GM23248 (cell line): ENCODE results near the gene MRPS31. TPM values are rescaled to one million over a fixed set of nuclear protein-coding genes. Genes with fewer than 3 reads are reported as not detected.
A peak's percentile ranks its signal among the peaks of the same experiment; 100 is the strongest.

Source experiments
- DNase-seq: peaks from one replicate; pipeline ENCODE4 v3.0.0-alpha.2; 2015
- H2AFZ ChIP-seq: fragments of 200-600 bp; sonication (generic); 2 replicates; pipeline ENCODE4 v1.6.1; 2016; ENCODE audit warnings: antibody characterized with exemption
- H3F3A ChIP-seq: fragments of 200-600 bp; sonication (generic); 2 replicates; pipeline ENCODE4 v1.6.1; 2016; ENCODE audit warnings: mild to moderate bottlenecking, antibody characterized with exemption, mixed run types; ENCODE audit not compliant: insufficient read depth
- H3K27ac ChIP-seq: fragments of 200-600 bp; sonication (generic); 2 replicates; pipeline ENCODE4 v1.5.1; 2016; ENCODE audit warnings: mild to moderate bottlenecking
- H3K27me3 ChIP-seq: fragments of 200-600 bp; sonication (generic); replicated peaks from 2 replicates; pipeline ENCODE4 v1.6.1; 2016; ENCODE audit warnings: mild to moderate bottlenecking; ENCODE audit not compliant: insufficient read depth
- H3K36me3 ChIP-seq: fragments of 200-600 bp; sonication (generic); 2 replicates; pipeline ENCODE4 v1.6.1; 2016; ENCODE audit warnings: low read depth, mild to moderate bottlenecking
- H3K4me1 ChIP-seq: fragments of 200-600 bp; sonication (generic); 2 replicates; pipeline ENCODE4 v1.6.1; 2016; ENCODE audit warnings: mild to moderate bottlenecking; ENCODE audit not compliant: insufficient read depth
- H3K4me2 ChIP-seq: fragments of 200-600 bp; sonication (generic); one replicate; pipeline ENCODE4 v1.6.1; 2016; ENCODE audit warnings: mild to moderate bottlenecking; ENCODE audit not compliant: unreplicated experiment
- H3K4me3 ChIP-seq: fragments of 200-600 bp; sonication (generic); 2 replicates; pipeline ENCODE4 v1.5.1; 2016; ENCODE audit warnings: mild to moderate bottlenecking
- H3K79me2 ChIP-seq: fragments of 200-600 bp; sonication (generic); 2 replicates; pipeline ENCODE4 v1.6.1; 2016; ENCODE audit warnings: mild to moderate bottlenecking; ENCODE audit not compliant: insufficient read depth
- H3K9ac ChIP-seq: fragments of 200-600 bp; sonication (generic); 2 replicates; pipeline ENCODE4 v1.6.1; 2016; ENCODE audit warnings: mild to moderate bottlenecking
- H3K9me2 ChIP-seq: fragments of 200-600 bp; sonication (generic); 2 replicates; pipeline ENCODE4 v1.6.1; 2016; ENCODE audit warnings: mixed run types, mild to moderate bottlenecking, moderate library complexity; ENCODE audit not compliant: insufficient read depth
- H3K9me3 ChIP-seq: fragments of 200-600 bp; sonication (generic); one replicate; pipeline ENCODE4 v1.6.1; 2017; ENCODE audit warnings: low read depth
- H4K20me1 ChIP-seq: fragments of 200-600 bp; sonication (generic); 2 replicates; pipeline ENCODE4 v1.6.0; 2016; ENCODE audit not compliant: insufficient read depth
- EZH2 ChIP-seq: fragments of 200-600 bp; sonication (generic); IDR thresholded peaks from 2 replicates; pipeline ENCODE4 v1.6.1; 2018; ENCODE audit warnings: antibody characterized with exemption, mild to moderate bottlenecking; ENCODE audit not compliant: insufficient read depth, poor library complexity, severe bottlenecking
- EZH2phosphoT487 ChIP-seq: fragments of 200-600 bp; sonication (generic); IDR thresholded peaks from 2 replicates; pipeline ENCODE4 v1.6.1; 2018; ENCODE audit warnings: antibody characterized with exemption, moderate library complexity, mild to moderate bottlenecking, low read depth; ENCODE audit not compliant: insufficient read depth
- WGBS, 2 experiments: methylation state at CpG; one replicate each; pipeline ENCODE4 v1.1.6; 2015 to 2017; ENCODE audit warnings: low lambda C conversion rate in 2 of 2, low coverage in 1 of 2; ENCODE audit errors: missing lambda C conversion rate in 2 of 2; 5-methylcytosine and 5-hydroxymethylcytosine counted together
- in situ Hi-C: fragments of 300-500 bp; cut with MboI; formaldehyde crosslinking; loops from 2 replicates; pipeline ENCODE4 v1.15.0; 2020
- polyA plus RNA-seq: library from polyadenylated mRNA; unstranded; fragments of >200 nt; fragmentation: Nextera tagmentation; extraction: Ambion mirVana; gene quantifications from 2 replicates; pipeline ENCODE4 v1.2.1, GENCODE V29; 2016
- total RNA-seq: library from RNA; depleted of rRNA; stranded (reverse); fragments of >200 nt; shearing (Covaris generic); gene quantifications from 2 replicates; pipeline ENCODE4 v1.2.3, GENCODE V29; 2014; rRNA removed

MRPS31 gene
- 2.9 and 9.8 TPM in 2 replicates for total RNA-seq
- 14.7 and 16.6 TPM in 2 replicates for polyA plus RNA-seq

DNA sequence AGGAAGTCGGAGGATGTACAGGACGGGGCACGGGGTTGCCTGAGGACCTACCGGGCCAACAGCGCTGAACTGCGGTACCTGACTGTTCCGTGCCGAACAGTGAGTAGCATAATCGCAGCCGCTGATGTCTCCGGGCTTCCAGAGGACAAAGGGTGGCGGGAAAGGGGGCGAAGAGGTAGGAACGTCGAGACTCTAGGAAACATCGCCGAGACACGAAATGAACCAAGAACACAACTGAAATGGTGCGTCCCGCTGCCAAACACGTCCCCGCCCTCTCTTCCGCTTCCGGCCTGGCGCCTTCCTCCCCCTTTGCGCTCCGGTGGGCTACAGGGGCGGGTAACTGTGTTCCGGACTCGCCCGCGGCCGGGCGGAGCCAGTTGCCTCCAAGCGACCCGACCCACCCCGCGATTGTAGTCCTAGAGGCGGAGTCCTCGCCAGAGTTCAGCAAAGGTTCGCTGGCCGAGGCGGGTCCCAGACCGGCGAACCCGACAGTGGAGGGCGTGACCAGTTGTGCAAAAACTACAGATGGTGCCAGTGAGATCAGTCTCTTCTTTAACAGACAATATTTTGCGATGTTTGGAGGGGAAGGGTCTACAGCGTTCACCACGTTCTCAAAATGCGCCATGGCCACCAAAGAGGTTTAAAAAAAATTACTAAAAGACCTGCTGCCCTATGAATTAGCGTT, at the start of gene MRPS31:
MRPS31 (minus strand) TSS at position 257 of the 685 bp plus-strand sequence; CDS start at position 203, 54 bp downstream.
- TF ChIP-seq EZH2phosphoT487 (no peak), EZH2 (no peak)
- peak within 1 kb of the TSS; percentile 98 for H2AFZ ChIP-seq
- H3K4me3 ChIP-seq = peak within 1 kb of the TSS; percentile 96
- peaks cover 9% of the 10 kb centered on the region for H3K4me1 ChIP-seq
- in situ Hi-C loops = no loop called here
- WGBS, 2 experiments = 1% methylated on average over 48 to 51 of the region's 52 CpGs
- H4K20me1 ChIP-seq = no peaks in the 10 kb centered on the region
- H3K79me2 ChIP-seq = peaks cover 21% of the 10 kb centered on the region
- no peaks in the 10 kb centered on the region for H3K9me3 ChIP-seq
- H3F3A ChIP-seq = 0 out of 2 replicates have a peak, but pooled peaks cover 5% of the 10 kb centered on the region
- H3K27ac ChIP-seq = peak within 1 kb of the TSS; percentile 55
- H3K36me3 ChIP-seq = peaks cover 1% of the 10 kb centered on the region; the same call in 1 of the 2 replicates
- H3K4me2 ChIP-seq = peak within 1 kb of the TSS; percentile 92
- H3K9ac ChIP-seq = peak within 1 kb of the TSS; percentile 87
- no peaks in the 10 kb centered on the region for H3K9me2 ChIP-seq
- no peaks in the 10 kb centered on the region for H3K27me3 ChIP-seq
- peak; percentile 98 for DNase-seq

- no peaks in the 10 kb centered on the region for H3F3A ChIP-seq
- no peak overlapping the region for H3K27ac ChIP-seq
- no peaks in the 10 kb centered on the region for H3K9me2 ChIP-seq
- no peaks in the 10 kb centered on the region for H3K79me2 ChIP-seq
- no peak overlapping the region for H3K4me2 ChIP-seq
- H4K20me1 ChIP-seq = no peaks in the 10 kb centered on the region
- no peaks in the 10 kb centered on the region for H3K9me3 ChIP-seq
- peaks cover under 1% of the 10 kb centered on the region; the same call in 1 of the 2 replicates for H3K4me1 ChIP-seq
- H2AFZ ChIP-seq = no peak overlapping the region
- H3K4me3 ChIP-seq = no peak overlapping the region
- no peaks in the 10 kb centered on the region for H3K36me3 ChIP-seq
- in situ Hi-C loops = no loop called here
- no peaks in the 10 kb centered on the region for H3K27me3 ChIP-seq
- H3K9ac ChIP-seq = no peak overlapping the region
- WGBS, 2 experiments = 64 to 78% methylated on average over 1 of the region's 1 CpG
- TF ChIP-seq EZH2 = no peak
- TF ChIP-seq EZH2phosphoT487 = no peak
- no peak for DNase-seq
Measured at GRCh38 chr13:40819797-40820315, 48.9 kb upstream of the MRPS31 start.

GRCh38 chr13:40818926-40819325, 47.9 kb upstream of the MRPS31 start:
- Histone ChIP-seq H3K79me2 (no peaks in the 10 kb centered on the region), H3K9me3 (no peaks in the 10 kb centered on the region), H3K36me3 (no peaks in the 10 kb centered on the region), H2AFZ (no peak overlapping the region), H3K4me2 (no peak overlapping the region), H3K9ac (no peak overlapping the region), H3K9me2 (no peaks in the 10 kb centered on the region), H3K27me3 (no peaks in the 10 kb centered on the region), H3K4me3 (no peak overlapping the region), H3K4me1 (peaks cover 5% of the 10 kb centered on the region), H3F3A (no peaks in the 10 kb centered on the region), H4K20me1 (no peaks in the 10 kb centered on the region), H3K27ac (no peak overlapping the region)
- WGBS, 2 experiments = 95 to 96% methylated on average over 5 of the region's 5 CpGs
- in situ Hi-C loops = no loop called here
- TF ChIP-seq EZH2 = no peak
- no peak for TF ChIP-seq EZH2phosphoT487
- DNase-seq = no peak

DNA sequence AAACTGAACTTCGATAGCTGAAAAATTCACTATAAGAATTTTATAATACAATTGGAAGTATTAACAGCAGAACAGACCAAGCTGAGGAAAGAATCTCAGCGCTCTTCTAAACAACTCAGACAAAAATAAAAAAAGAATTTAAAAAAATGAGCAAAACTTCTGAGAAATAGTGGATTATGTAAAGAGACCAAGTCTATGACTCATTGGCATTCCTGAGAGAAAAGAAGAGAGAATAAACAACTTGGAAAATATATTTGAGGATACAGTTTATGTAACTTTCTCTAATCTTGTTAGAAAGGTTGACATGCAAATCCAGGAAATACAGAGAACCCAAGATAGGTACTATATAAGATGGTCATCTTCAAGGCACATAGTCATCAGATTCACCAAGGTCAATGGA, 43.8 kb upstream of the MRPS31 start:
- no peak overlapping the region for H2AFZ ChIP-seq
- no peaks in the 10 kb centered on the region for H3F3A ChIP-seq
- no peak overlapping the region for H3K4me3 ChIP-seq
- no peak overlapping the region for H3K4me2 ChIP-seq
- no peaks in the 10 kb centered on the region for H3K36me3 ChIP-seq
- H3K9me3 ChIP-seq = no peaks in the 10 kb centered on the region
- no peaks in the 10 kb centered on the region for H3K9me2 ChIP-seq
- H3K9ac ChIP-seq = no peak overlapping the region
- DNase-seq = peak; percentile 21
- TF ChIP-seq EZH2phosphoT487 (no peak), EZH2 (no peak)
- no peaks in the 10 kb centered on the region for H3K27me3 ChIP-seq
- H3K4me1 ChIP-seq = peaks cover 5% of the 10 kb centered on the region
- H4K20me1 ChIP-seq = no peaks in the 10 kb centered on the region
- in situ Hi-C loops = no loop called here
- WGBS, 2 experiments = 95% methylated on average over 2 of the region's 2 CpGs
- no peak overlapping the region for H3K27ac ChIP-seq
- no peaks in the 10 kb centered on the region for H3K79me2 ChIP-seq
